IPS-18c (cell line): ENCODE results near the gene SERPINB12.

Experiments
- H3K4me3 ChIP-seq: 2 replicates; pipeline ENCODE4 v1.7.0; 2013; ENCODE audit warnings: low read depth, mild to moderate bottlenecking, low read length, moderate library complexity; ENCODE audit not compliant: insufficient read depth
- H3K9me3 ChIP-seq: one replicate; pipeline ENCODE4 v1.6.1; 2013; ENCODE audit warnings: mild to moderate bottlenecking, low read length, moderate library complexity; ENCODE audit not compliant: control insufficient read depth, insufficient read depth

SERPINB12 gene

GRCh38 chr18:63586431-63586830, 44.3 kb downstream of the SERPINB12 start:
- H3K4me3 ChIP-seq, result no peak overlapping the region
- H3K9me3 ChIP-seq, result no peaks in the 10 kb centered on the region

- Histone ChIP-seq H3K4me3 (no peak within 1 kb of the TSS), H3K9me3 (no peaks in the 10 kb centered on the region)
Observed at GRCh38 chr18:63586966-63587365, 44.8 kb downstream of the SERPINB12 start, which contains the start of gene SERPINB13. Gene SERPINB13 (plus strand): TSS chr18:63587343. CDS start chr18:63588668, 1,325 bp downstream.

DNA sequence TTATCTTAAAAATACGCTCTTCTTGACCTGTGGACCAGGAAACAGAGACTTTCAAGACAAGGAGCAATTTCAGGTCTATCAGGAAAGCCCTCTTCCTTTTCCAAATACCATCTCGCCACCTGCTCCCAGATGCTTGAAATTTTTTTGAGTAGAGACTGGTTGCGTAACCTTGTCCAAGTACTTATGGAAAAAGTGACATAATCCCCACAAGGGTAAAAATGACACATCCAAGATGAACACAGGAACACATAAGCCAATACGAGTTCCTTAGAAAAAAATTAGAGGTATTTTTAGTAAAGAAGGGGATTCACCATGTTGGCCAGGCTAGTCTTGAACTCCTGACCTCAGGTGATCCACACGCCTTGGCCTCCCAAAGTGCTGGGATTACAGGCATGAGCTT, 46.7 kb downstream of the SERPINB12 start:
- Histone ChIP-seq H3K4me3 (no peak overlapping the region), H3K9me3 (no peaks in the 10 kb centered on the region)

- Histone ChIP-seq H3K9me3 (no peaks in the 10 kb centered on the region), H3K4me3 (no peak overlapping the region)
Observed at GRCh38 chr18:63590373-63590772, 48.2 kb downstream of the SERPINB12 start.

DNA sequence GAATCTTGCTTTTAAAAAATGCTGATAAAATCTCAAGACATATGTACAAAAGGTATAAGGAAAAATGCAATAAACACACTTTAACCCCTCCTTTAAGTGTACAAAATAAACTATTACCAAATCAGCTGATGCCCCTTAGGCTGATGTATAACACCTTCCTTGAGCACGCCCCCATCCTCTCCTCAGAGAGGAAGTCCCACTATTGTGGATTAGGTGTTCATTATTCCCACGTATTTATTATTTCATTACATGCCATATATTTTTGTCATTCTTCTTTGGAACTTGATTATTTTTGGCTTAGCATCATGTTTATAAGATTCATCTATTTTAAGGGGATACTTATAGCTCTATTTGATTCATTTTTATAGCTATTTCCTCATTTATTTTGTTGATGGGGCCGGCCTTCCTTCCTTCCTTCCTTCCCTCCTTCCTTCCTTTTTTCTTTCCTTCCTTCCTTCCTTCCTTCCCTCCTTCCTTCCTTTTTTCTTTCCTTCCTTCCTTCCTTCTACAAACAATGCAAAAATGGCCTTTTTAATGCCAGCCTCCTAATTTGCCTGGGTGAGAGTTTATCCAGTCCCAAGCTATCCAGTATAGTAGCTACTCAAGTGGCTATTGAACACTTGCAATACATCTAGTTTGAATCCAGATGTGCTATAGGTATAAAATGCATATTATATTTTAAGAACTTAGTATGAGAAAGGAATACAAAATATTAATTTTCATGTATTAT, 49.0 kb downstream of the SERPINB12 start:
- H3K4me3 ChIP-seq, result no peak overlapping the region
- H3K9me3 ChIP-seq, result no peaks in the 10 kb centered on the region

GRCh38 chr18:63591725-63592124, 49.6 kb downstream of the SERPINB12 start:
- Histone ChIP-seq H3K9me3 (no peaks in the 10 kb centered on the region), H3K4me3 (no peak overlapping the region)

- no peak overlapping the region for H3K4me3 ChIP-seq
- H3K9me3 ChIP-seq, result no peaks in the 10 kb centered on the region
Observed at GRCh38 chr18:63592471-63592870, 50.3 kb downstream of the SERPINB12 start.

DNA sequence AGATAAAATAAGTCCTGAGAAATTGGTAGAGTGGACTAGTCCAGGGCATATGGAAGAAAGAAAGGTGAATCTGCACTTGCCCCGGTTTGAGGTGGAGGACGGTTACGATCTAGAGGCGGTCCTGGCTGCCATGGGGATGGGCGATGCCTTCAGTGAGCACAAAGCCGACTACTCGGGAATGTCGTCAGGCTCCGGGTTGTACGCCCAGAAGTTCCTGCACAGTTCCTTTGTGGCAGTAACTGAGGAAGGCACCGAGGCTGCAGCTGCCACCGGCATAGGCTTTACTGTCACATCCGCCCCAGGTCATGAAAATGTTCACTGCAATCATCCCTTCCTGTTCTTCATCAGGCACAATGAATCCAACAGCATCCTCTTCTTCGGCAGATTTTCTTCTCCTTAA, 54.8 kb downstream of the SERPINB12 start:
- Histone ChIP-seq H3K4me3 (no peak overlapping the region), H3K9me3 (no peaks in the 10 kb centered on the region)

DNA sequence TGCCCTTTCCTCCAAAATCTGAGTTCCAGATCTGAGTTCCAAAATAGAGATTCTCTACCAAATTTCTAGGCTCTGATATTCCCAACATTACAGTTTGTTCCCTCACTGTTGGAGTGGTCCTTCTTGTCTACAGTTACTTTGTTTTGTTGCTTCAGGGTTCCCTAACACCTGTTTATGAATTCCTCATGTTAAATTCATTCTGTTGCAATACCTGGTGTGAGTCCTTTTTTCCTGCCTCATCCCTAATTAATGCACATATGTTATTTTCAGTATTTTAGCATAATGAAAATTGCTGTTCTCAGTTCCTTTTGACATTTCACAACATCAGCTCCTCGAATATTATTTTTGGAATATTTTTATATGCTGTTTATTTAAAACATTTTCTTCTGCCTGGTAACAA, 61.2 kb downstream of the SERPINB12 start:
- H3K4me3 ChIP-seq, result no peak overlapping the region
- no peaks in the 10 kb centered on the region for H3K9me3 ChIP-seq

- no peaks in the 10 kb centered on the region for H3K9me3 ChIP-seq
- H3K4me3 ChIP-seq, result no peak overlapping the region
Observed at GRCh38 chr18:63603772-63604171, 61.6 kb downstream of the SERPINB12 start.

- Histone ChIP-seq H3K9me3 (no peaks in the 10 kb centered on the region), H3K4me3 (no peak overlapping the region)
Observed at GRCh38 chr18:63604791-63605567, 62.8 kb downstream of the SERPINB12 start.

- Histone ChIP-seq H3K4me3 (no peak overlapping the region), H3K9me3 (no peaks in the 10 kb centered on the region)
Observed at GRCh38 chr18:63606526-63606925, 64.4 kb downstream of the SERPINB12 start.

DNA sequence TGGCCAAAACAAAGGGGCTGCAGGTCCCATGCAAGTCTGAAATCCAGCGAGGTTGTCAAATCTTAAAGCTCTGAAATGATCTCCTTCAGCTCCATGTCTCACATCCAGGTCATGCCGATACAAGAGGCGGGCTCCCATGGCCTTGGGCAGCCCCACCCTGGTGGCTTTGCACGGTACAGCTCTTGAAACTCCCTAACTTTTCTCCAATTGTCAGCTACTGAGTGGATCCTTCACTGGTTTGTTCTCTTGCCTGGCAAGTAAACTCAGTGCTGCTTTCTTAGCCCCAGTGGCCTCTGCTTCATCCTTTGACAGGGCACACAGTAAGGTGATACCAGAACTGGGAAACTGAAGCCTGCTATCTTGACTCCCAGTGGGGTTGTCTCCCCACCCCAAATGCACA, 71.3 kb downstream of the SERPINB12 start:
- Histone ChIP-seq H3K9me3 (no peaks in the 10 kb centered on the region), H3K4me3 (no peak overlapping the region)

DNA sequence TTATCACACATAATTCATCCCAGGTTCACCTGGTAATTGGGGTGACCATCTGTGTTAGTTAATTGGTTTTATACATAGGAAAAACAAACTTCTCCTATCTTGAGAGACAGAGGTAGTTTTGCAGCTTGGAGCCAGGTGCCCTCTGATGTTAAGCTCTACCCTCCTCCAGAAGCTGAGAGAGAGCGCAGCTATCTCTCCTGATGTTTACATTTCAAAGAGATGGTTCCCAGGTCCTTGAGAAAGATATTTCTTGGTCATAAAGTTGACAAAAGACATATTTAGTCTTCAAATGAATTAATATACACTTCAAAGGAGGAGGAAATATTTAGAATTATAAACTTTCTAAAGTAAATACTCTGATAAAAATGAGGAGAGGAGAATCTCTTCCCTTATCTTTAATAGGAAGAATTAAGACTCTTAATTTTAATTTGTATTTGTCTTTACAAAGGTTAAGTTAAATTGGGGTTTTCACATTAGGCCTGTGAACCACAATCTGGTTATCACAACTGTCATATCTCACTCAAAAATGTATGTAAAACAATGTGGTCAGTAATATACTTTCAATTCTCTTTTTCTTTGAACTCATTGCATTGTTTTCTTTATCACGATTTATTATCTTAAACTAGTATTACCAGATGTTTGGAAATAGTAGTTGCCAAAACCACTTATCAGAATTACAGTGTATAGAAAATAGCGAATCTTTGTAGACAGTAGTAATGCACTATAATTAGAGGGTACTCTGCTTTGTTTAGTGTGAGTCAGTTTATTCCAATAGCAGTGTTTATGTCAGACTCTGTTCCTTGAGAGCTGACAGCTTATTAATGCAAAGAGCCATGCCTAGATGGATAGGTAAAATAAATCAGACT, 75.1 kb downstream of the SERPINB12 start:
- Histone ChIP-seq H3K9me3 (no peaks in the 10 kb centered on the region), H3K4me3 (no peak overlapping the region)

GRCh38 chr18:63617915-63618234, 75.7 kb downstream of the SERPINB12 start:
- Histone ChIP-seq H3K9me3 (no peaks in the 10 kb centered on the region), H3K4me3 (no peak overlapping the region)
